ENCODE measurements around the gene PRDM16.

GRCh38 chr1:3375245-3375644, 306.2 kb downstream of the PRDM16 start:
- no peak for TF ChIP-seq EZH2 (IDR thresholded peaks at IDR 0.05; ENCODE audit: low read length, unreplicated experiment)
- no peak for TF ChIP-seq CTCF (conservative IDR thresholded peaks at IDR 0.05; ENCODE audit: low read depth, low read length)
